ENCODE data around the gene SSC5D.

GRCh38 chr19:55500368-55500952, 12.2 kb downstream of the SSC5D start:
- TF ChIP-seq POLR2A (IDR thresholded peaks at IDR 0.05): no peak
- no peak for TF ChIP-seq CTCF (IDR thresholded peaks at IDR 0.05)

All from thyroid gland (tissue), 4 donors.